Activated T-helper 2 cell treated with anti-CD3 and anti-CD28 coated beads, Interferon-gamma antibody, Interleukin-2, Interleukin-4, amounts not matched to agents 10 μg/mL and 5 μg/mL and 100 μg/mL, durations not matched to agents 14 hours and 24 hours and 36 hours (primary cell): ENCODE data around the gene LY6G6C. TPM values are rescaled to one million over a fixed set of nuclear protein-coding genes. Genes with fewer than 3 reads are reported as not detected.

Source experiments
- DNase-seq: peaks from one replicate; pipeline ENCODE4 v3.0.0; 2021; ENCODE audit warnings: low spot score
- H3K27ac Mint-ChIP-seq: one replicate; pipeline ENCODE4 v1.8.0; 2021; ENCODE audit warnings: mixed read lengths
- H3K27me3 Mint-ChIP-seq: one replicate; pipeline ENCODE4 v1.8.0; 2021; ENCODE audit warnings: low read depth, mixed read lengths
- H3K36me3 Mint-ChIP-seq: one replicate; pipeline ENCODE4 v1.8.0; 2021; ENCODE audit warnings: low read depth, mixed read lengths
- H3K4me1 Mint-ChIP-seq: one replicate; pipeline ENCODE4 v1.8.0; 2021; ENCODE audit warnings: low read depth, mixed read lengths
- H3K4me3 Mint-ChIP-seq: one replicate; pipeline ENCODE4 v1.8.0; 2021; ENCODE audit warnings: low read depth, mild to moderate bottlenecking, moderate library complexity, mixed read lengths
- H3K9me3 Mint-ChIP-seq: one replicate; pipeline ENCODE4 v1.8.0; 2021; ENCODE audit warnings: mixed read lengths
- intact Hi-C: fragments of 100-400 bp; cut with micrococcal nuclease; formaldehyde crosslinking; loops from one replicate; pipeline ENCODE4 v1.15.1; 2023
- total RNA-seq: library from RNA; stranded (reverse); gene quantifications from 2 replicates; pipeline ENCODE4 v1.2.3, GENCODE V29; 2022

The LY6G6C gene
- total RNA-seq, 1 donor from 2014 or later: not detected

DNA sequence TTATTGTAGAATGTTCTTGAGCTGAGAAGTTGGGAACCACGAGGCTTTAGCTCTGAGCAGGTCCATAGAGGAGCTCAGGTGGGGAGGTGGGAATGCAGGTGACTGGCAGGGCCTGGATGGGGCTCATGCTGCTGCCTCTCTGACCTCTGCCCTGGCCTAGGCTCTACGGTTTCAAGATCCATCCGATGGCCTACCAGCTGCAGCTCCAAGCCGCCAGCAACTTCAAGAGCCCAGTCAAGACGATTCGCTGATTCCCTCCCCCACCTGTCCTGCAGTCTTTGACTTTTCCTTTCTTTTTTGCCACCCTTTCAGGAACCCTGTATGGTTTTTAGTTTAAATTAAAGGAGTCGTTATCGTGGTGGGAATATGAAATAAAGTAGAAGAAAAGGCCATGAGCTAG is 51.9 kb downstream of the LY6G6C start, which contains the start of gene LY6G5B:
Gene LY6G5B (plus strand): TSS at position 301 of the 400 bp plus-strand sequence. CDS start 975 bp downstream, outside the sequence.
- peaks cover 81% of the 10 kb centered on the region for H3K36me3 Mint-ChIP-seq
- DNase-seq: no peak
- no peak within 1 kb of the TSS for H3K27ac Mint-ChIP-seq
- no peaks in the 10 kb centered on the region for H3K27me3 Mint-ChIP-seq
- peaks cover 16% of the 10 kb centered on the region for H3K4me1 Mint-ChIP-seq
- H3K9me3 Mint-ChIP-seq: no peaks in the 10 kb centered on the region
- H3K4me3 Mint-ChIP-seq: no peak within 1 kb of the TSS
- intact Hi-C loops: loop anchor here (5.0 kb wide), 1 partner anchor 228 kb away; the partner anchor contains the start of gene EHMT2

Other genes with a start within 250 kb of the LY6G6C start
- gene MICB, start 223.6 kb downstream of the LY6G6C start, total RNA-seq: 30.6 and 31.5 TPM in 2 replicates
- not detected in 2 replicates for gene MCCD1, start 192.8 kb downstream of the LY6G6C start, total RNA-seq
- 579 and 583 TPM in 2 replicates for gene DDX39B, start 179.7 kb downstream of the LY6G6C start, total RNA-seq
- 0.69 and 0.82 TPM in 2 replicates for gene ATP6V1G2, start 175.1 kb downstream of the LY6G6C start, total RNA-seq
- gene NFKBIL1, start 174.1 kb downstream of the LY6G6C start, total RNA-seq: 15.7 and 17.6 TPM in 2 replicates
- 293 and 308 TPM in 2 replicates for gene LTA, start 149.5 kb downstream of the LY6G6C start, total RNA-seq
- gene TNF, start 146.2 kb downstream of the LY6G6C start, total RNA-seq: 94.4 and 96.8 TPM in 2 replicates
- 16.3 and 16.6 TPM in 2 replicates for gene LTB, start 139.3 kb downstream of the LY6G6C start, total RNA-seq
- 10.2 and 14.6 TPM in 2 replicates for gene LST1, start 135.5 kb downstream of the LY6G6C start, total RNA-seq
- 8.0 and 9.3 TPM in 2 replicates for gene NCR3, start 128.7 kb downstream of the LY6G6C start, total RNA-seq
- gene AIF1, start 106.5 kb downstream of the LY6G6C start, total RNA-seq: 71.8 and 78.2 TPM in 2 replicates
- 298 and 304 TPM in 2 replicates for gene PRRC2A, start 101.0 kb downstream of the LY6G6C start, total RNA-seq
- gene BAG6, start 69.1 kb downstream of the LY6G6C start, total RNA-seq: 330 and 335 TPM in 2 replicates
- 2.3 and 2.4 TPM in 2 replicates for gene APOM, start 65.9 kb downstream of the LY6G6C start, total RNA-seq
- gene C6orf47, start 61.0 kb downstream of the LY6G6C start, total RNA-seq: 18.1 and 19.3 TPM in 2 replicates
- gene GPANK1, start 56.7 kb downstream of the LY6G6C start, total RNA-seq: 31.5 and 34.7 TPM in 2 replicates
- gene CSNK2B, start 55.7 kb downstream of the LY6G6C start, total RNA-seq: 266 and 279 TPM in 2 replicates
- gene LY6G5B, start 51.8 kb downstream of the LY6G6C start, total RNA-seq: 31.0 and 32.1 TPM in 2 replicates
- gene LY6G5C, start 40.7 kb downstream of the LY6G6C start, total RNA-seq: 4.6 and 4.8 TPM in 2 replicates
- gene ABHD16A, start 18.4 kb downstream of the LY6G6C start, total RNA-seq: 51.4 and 52.7 TPM in 2 replicates
- gene LY6G6F, start 14.9 kb downstream of the LY6G6C start, total RNA-seq: not detected in 2 replicates
- not detected in 2 replicates for gene LY6G6D, start 6.4 kb downstream of the LY6G6C start, total RNA-seq
- not detected in 2 replicates for gene MPIG6B, start 1.6 kb upstream of the LY6G6C start, total RNA-seq
- gene DDAH2, start 7.6 kb upstream of the LY6G6C start, total RNA-seq: 5.8 and 7.7 TPM in 2 replicates
- 412 and 423 TPM in 2 replicates for gene CLIC1, start 14.8 kb upstream of the LY6G6C start, total RNA-seq
- 82.8 and 93.3 TPM in 2 replicates for gene MSH5, start 18.3 kb upstream of the LY6G6C start, total RNA-seq
- gene SAPCD1, start 40.9 kb upstream of the LY6G6C start, total RNA-seq: 16.4 and 18.9 TPM in 2 replicates
- 5.6 and 5.9 TPM in 2 replicates for gene VWA7, start 55.6 kb upstream of the LY6G6C start, total RNA-seq
- gene VARS1, start 74.0 kb upstream of the LY6G6C start, total RNA-seq: 166 and 176 TPM in 2 replicates
- gene LSM2, start 85.2 kb upstream of the LY6G6C start, total RNA-seq: 130 TPM in 2 replicates
- 2.1 and 2.4 TPM in 2 replicates for gene HSPA1L, start 93.5 kb upstream of the LY6G6C start, total RNA-seq
- gene HSPA1A, start 93.8 kb upstream of the LY6G6C start, total RNA-seq: 112 and 118 TPM in 2 replicates
- gene HSPA1B, start 106.0 kb upstream of the LY6G6C start, total RNA-seq: 116 and 120 TPM in 2 replicates
- 21.3 and 21.6 TPM in 2 replicates for gene NEU1, start 141.1 kb upstream of the LY6G6C start, total RNA-seq
- gene SLC44A4, start 157.3 kb upstream of the LY6G6C start, total RNA-seq: 0.18 TPM in 1 of 2 replicates, not detected in the other
- gene EHMT2, start 176.0 kb upstream of the LY6G6C start, total RNA-seq: 76.3 and 76.5 TPM in 2 replicates
- 4.8 and 4.9 TPM in 2 replicates for gene ZBTB12, start 180.3 kb upstream of the LY6G6C start, total RNA-seq
- gene C2, start 206.0 kb upstream of the LY6G6C start, total RNA-seq: 1.1 and 1.4 TPM in 2 replicates
- gene CFB, start 224.3 kb upstream of the LY6G6C start, total RNA-seq: 0.16 TPM in 1 of 2 replicates, not detected in the other
- gene NELFE, start 237.2 kb upstream of the LY6G6C start, total RNA-seq: 81.2 and 82.0 TPM in 2 replicates
- gene SKIC2, start 237.4 kb upstream of the LY6G6C start, total RNA-seq: 93.7 and 99.5 TPM in 2 replicates